WTC11 (cell line): ENCODE data around the gene CDK12. TPM values are rescaled to one million over a fixed set of nuclear protein-coding genes. Genes with fewer than 3 reads are reported as not detected.
A peak's percentile ranks its signal among the peaks of the same experiment; 100 is the strongest.

Experiments
- ATAC-seq: fragments of 200-7000 bp; cut with Tn5 transposase; 2 replicates; pipeline ENCODE4 v1.10.0; 2021; ENCODE audit warnings: mild to moderate bottlenecking, moderate library complexity
- CTCF ChIA-PET: fragments of 300-600 bp; sonication (Branson Sonifier 250); formaldehyde crosslinking; loops from one replicate; lab custom pipeline; 2021; ENCODE audit warnings: antibody characterized with exemption; lab: Charles Lee
- POLR2A ChIA-PET: fragments of 350-600 bp; sonication (Branson Sonifier 250); formaldehyde crosslinking; loops from one replicate; lab custom pipeline; 2021; ENCODE audit warnings: antibody characterized with exemption; lab: Charles Lee
- DNase-seq: peaks from one replicate; pipeline ENCODE4 v3.0.0; 2021; ENCODE audit warnings: low spot score
- H3K27ac Mint-ChIP-seq: 2 replicates; pipeline ENCODE4 v1.8.0; 2021; ENCODE audit warnings: mixed read lengths
- H3K27me3 Mint-ChIP-seq: 2 replicates; pipeline ENCODE4 v1.8.0; 2021; ENCODE audit warnings: low read depth, mild to moderate bottlenecking, moderate library complexity, mixed read lengths
- H3K36me3 Mint-ChIP-seq: 2 replicates; pipeline ENCODE4 v1.8.0; 2021; ENCODE audit warnings: mixed read lengths
- H3K4me1 Mint-ChIP-seq: 2 replicates; pipeline ENCODE4 v1.8.0; 2022; ENCODE audit warnings: mixed read lengths
- H3K4me3 Mint-ChIP-seq: 2 replicates; pipeline ENCODE4 v1.8.0; 2021; ENCODE audit warnings: mild to moderate bottlenecking, moderate library complexity, mixed read lengths
- H3K9me3 Mint-ChIP-seq: 2 replicates; pipeline ENCODE4 v1.8.0; 2021; ENCODE audit warnings: mixed read lengths
- ATF1 ChIP-seq: sonication (generic); formaldehyde crosslinking; IDR thresholded peaks from 2 replicates; pipeline ENCODE4 v1.8.1; 2023; ENCODE audit warnings: mild to moderate bottlenecking, moderate library complexity, missing genetic modification reagents
- CDX4 ChIP-seq: fragments of 250-450 bp; sonication (Bioruptor Pico); IDR thresholded peaks from 2 replicates; pipeline ENCODE4 v1.9.0; 2021; ENCODE audit warnings: moderate library complexity, mild to moderate bottlenecking, inconsistent platforms, borderline replicate concordance
- CREB1 ChIP-seq: sonication (generic); formaldehyde crosslinking; IDR thresholded peaks from 2 replicates; pipeline ENCODE4 v1.8.0; 2023; ENCODE audit warnings: mild to moderate bottlenecking, missing genetic modification reagents
- ELF4 ChIP-seq: sonication (generic); formaldehyde crosslinking; IDR thresholded peaks from 2 replicates; pipeline ENCODE4 v1.8.1; 2022; ENCODE audit warnings: low read depth, mild to moderate bottlenecking, moderate library complexity, missing genetic modification reagents
- ETV6 ChIP-seq: sonication (generic); formaldehyde crosslinking; IDR thresholded peaks from 2 replicates; pipeline ENCODE4 v1.8.1; 2022; ENCODE audit warnings: mild to moderate bottlenecking, missing genetic modification reagents
- FOXP1 ChIP-seq: sonication (generic); formaldehyde crosslinking; IDR thresholded peaks from 2 replicates; pipeline ENCODE4 v1.8.0; 2022; ENCODE audit warnings: missing genetic modification reagents, mild to moderate bottlenecking, moderate library complexity, borderline replicate concordance
- IRF2 ChIP-seq: sonication (generic); formaldehyde crosslinking; IDR thresholded peaks from 2 replicates; pipeline ENCODE4 v1.8.0; 2022; ENCODE audit warnings: low read depth, missing genetic modification reagents, borderline replicate concordance
- JUN ChIP-seq: sonication (generic); formaldehyde crosslinking; IDR thresholded peaks from 2 replicates; pipeline ENCODE4 v1.8.0; 2023; ENCODE audit warnings: mild to moderate bottlenecking, missing genetic modification reagents
- NFATC4 ChIP-seq: fragments of 250-450 bp; sonication (Bioruptor Pico); IDR thresholded peaks from 2 replicates; pipeline ENCODE4 v1.9.0; 2021; ENCODE audit warnings: mild to moderate bottlenecking
- PRDM15 ChIP-seq: sonication (generic); formaldehyde crosslinking; IDR thresholded peaks from 2 replicates; pipeline ENCODE4 v1.8.0; 2022; ENCODE audit warnings: missing genetic modification reagents
- PRRX2 ChIP-seq: fragments of 250-450 bp; sonication (Bioruptor Pico); IDR thresholded peaks from 2 replicates; pipeline ENCODE4 v1.8.0; 2021; ENCODE audit warnings: mild to moderate bottlenecking
- RELA ChIP-seq: sonication (generic); formaldehyde crosslinking; IDR thresholded peaks from 2 replicates; pipeline ENCODE4 v1.8.1; 2022; ENCODE audit warnings: missing genetic modification reagents, mild to moderate bottlenecking, borderline replicate concordance
- TEAD4 ChIP-seq: sonication (generic); formaldehyde crosslinking; IDR thresholded peaks from 2 replicates; pipeline ENCODE4 v1.8.0; 2022; ENCODE audit warnings: mild to moderate bottlenecking, missing genetic modification reagents
- ZNF138 ChIP-seq: sonication (generic); formaldehyde crosslinking; conservative IDR thresholded peaks from 2 replicates; pipeline ENCODE4 v1.8.1; 2022; ENCODE audit warnings: mild to moderate bottlenecking, moderate library complexity, missing genetic modification reagents
- ZNF396 ChIP-seq: fragments of 250-450 bp; sonication (Bioruptor Pico); IDR thresholded peaks from 2 replicates; pipeline ENCODE4 v1.8.0; 2021; ENCODE audit warnings: mild to moderate bottlenecking, moderate library complexity, borderline replicate concordance
- total RNA-seq: library from RNA; stranded (reverse); gene quantifications from 3 replicates; pipeline ENCODE4 v1.2.3, GENCODE V29; 2021
- TF ChIP-seq, protein P1 (sequence below): fragments of 250-450 bp; sonication (Bioruptor Pico); IDR thresholded peaks from 2 replicates; pipeline ENCODE4 v1.9.0; 2021; ENCODE audit warnings: mild to moderate bottlenecking, borderline replicate concordance
- TF ChIP-seq, protein P2 (sequence below): fragments of 250-450 bp; sonication (Bioruptor Pico); conservative IDR thresholded peaks from 2 replicates; pipeline ENCODE4 v1.9.0; 2021; ENCODE audit warnings: mild to moderate bottlenecking
- TF ChIP-seq, protein P3 (sequence below): sonication (generic); formaldehyde crosslinking; IDR thresholded peaks from 2 replicates; pipeline ENCODE4 v1.8.1; 2022; ENCODE audit warnings: mild to moderate bottlenecking, missing genetic modification reagents, moderate library complexity, borderline replicate concordance

The CDK12 gene
- total RNA-seq, 1 experiment from 2014 or later, result 58.4 TPM

- TF ChIP-seq, protein P1, sequence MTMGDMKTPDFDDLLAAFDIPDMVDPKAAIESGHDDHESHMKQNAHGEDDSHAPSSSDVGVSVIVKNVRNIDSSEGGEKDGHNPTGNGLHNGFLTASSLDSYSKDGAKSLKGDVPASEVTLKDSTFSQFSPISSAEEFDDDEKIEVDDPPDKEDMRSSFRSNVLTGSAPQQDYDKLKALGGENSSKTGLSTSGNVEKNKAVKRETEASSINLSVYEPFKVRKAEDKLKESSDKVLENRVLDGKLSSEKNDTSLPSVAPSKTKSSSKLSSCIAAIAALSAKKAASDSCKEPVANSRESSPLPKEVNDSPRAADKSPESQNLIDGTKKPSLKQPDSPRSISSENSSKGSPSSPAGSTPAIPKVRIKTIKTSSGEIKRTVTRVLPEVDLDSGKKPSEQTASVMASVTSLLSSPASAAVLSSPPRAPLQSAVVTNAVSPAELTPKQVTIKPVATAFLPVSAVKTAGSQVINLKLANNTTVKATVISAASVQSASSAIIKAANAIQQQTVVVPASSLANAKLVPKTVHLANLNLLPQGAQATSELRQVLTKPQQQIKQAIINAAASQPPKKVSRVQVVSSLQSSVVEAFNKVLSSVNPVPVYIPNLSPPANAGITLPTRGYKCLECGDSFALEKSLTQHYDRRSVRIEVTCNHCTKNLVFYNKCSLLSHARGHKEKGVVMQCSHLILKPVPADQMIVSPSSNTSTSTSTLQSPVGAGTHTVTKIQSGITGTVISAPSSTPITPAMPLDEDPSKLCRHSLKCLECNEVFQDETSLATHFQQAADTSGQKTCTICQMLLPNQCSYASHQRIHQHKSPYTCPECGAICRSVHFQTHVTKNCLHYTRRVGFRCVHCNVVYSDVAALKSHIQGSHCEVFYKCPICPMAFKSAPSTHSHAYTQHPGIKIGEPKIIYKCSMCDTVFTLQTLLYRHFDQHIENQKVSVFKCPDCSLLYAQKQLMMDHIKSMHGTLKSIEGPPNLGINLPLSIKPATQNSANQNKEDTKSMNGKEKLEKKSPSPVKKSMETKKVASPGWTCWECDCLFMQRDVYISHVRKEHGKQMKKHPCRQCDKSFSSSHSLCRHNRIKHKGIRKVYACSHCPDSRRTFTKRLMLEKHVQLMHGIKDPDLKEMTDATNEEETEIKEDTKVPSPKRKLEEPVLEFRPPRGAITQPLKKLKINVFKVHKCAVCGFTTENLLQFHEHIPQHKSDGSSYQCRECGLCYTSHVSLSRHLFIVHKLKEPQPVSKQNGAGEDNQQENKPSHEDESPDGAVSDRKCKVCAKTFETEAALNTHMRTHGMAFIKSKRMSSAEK, result no peak
- TF ChIP-seq NFATC4 (no peak), IRF2 (CRISPR knock-in tag) (no peak), CDX4 (CRISPR knock-in tag) (no peak), CREB1 (CRISPR knock-in tag) (no peak), PRRX2 (CRISPR knock-in tag) (no peak), JUN (no peak), ELF4 (CRISPR knock-in tag) (no peak), ZNF396 (no peak)
- TF ChIP-seq, all 79 proteins: peak for 0
These were observed 107.4 kb downstream of the CDK12 start (continued) for GRCh38 chr17:39568702-39569101.

- no peak overlapping the region for H3K4me3 Mint-ChIP-seq
- POLR2A ChIA-PET, result no interaction called here
These were observed 107.8 kb downstream of the CDK12 start for GRCh38 chr17:39569126-39569525.

DNA sequence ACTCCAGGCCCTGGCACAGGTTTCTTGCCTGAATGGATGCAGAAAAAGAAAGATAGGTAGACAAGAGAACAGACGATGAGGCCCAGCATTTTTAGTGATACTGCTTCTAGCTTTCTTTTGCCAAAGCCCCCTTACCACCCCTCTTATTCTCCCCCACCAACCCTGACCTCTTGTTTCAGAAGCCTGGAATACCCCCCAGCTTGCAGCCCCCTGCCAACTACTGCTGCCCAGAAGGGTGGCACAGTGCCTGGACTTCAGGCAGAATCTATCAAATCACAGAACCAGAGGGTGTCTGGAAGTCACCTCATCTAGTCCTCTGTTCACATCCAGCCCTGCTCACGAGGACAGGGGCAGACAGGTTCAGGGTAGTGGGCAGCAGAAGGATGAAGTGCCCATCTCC, 110.8 kb downstream of the CDK12 start:
- Mint-ChIP-seq H3K27ac (no peak overlapping the region), H3K27me3 (peaks cover 30% of the 10 kb centered on the region), H3K9me3 (peaks cover 10% of the 10 kb centered on the region), H3K4me1 (peaks cover 5% of the 10 kb centered on the region), H3K4me3 (peak overlapping the region; percentile 54; the same call in 1 of the 2 replicates), H3K36me3 (peaks cover 9% of the 10 kb centered on the region)
- POLR2A ChIA-PET, result no interaction called here
- no peak for DNase-seq
- ATAC-seq, result no peak
- CTCF ChIA-PET, result interaction anchor here (0.5 to 1.0 kb wide), 4 partner anchors 10 to 50 kb away, joined by 3 to 5 read pairs (median 3); no protein-coding TSS in a partner anchor
- no peak for TF ChIP-seq ZNF138 (CRISPR knock-in tag)
- TF ChIP-seq, protein P1, result no peak
- no peak for TF ChIP-seq RELA (CRISPR knock-in tag)
- TF ChIP-seq PRDM15 (CRISPR knock-in tag), result no peak

More at GRCh38 chr17:39569126-39569525, 107.8 kb downstream of the CDK12 start:
- Mint-ChIP-seq H3K9me3 (peaks cover 10% of the 10 kb centered on the region), H3K4me1 (peaks cover 10% of the 10 kb centered on the region), H3K36me3 (peaks cover 9% of the 10 kb centered on the region), H3K27me3 (peaks cover 19% of the 10 kb centered on the region), H3K27ac (no peak overlapping the region; the same call in 1 of the 2 replicates)
- DNase-seq, result no peak
- TF ChIP-seq FOXP1 (CRISPR knock-in tag), result no peak
- TF ChIP-seq, protein P2, sequence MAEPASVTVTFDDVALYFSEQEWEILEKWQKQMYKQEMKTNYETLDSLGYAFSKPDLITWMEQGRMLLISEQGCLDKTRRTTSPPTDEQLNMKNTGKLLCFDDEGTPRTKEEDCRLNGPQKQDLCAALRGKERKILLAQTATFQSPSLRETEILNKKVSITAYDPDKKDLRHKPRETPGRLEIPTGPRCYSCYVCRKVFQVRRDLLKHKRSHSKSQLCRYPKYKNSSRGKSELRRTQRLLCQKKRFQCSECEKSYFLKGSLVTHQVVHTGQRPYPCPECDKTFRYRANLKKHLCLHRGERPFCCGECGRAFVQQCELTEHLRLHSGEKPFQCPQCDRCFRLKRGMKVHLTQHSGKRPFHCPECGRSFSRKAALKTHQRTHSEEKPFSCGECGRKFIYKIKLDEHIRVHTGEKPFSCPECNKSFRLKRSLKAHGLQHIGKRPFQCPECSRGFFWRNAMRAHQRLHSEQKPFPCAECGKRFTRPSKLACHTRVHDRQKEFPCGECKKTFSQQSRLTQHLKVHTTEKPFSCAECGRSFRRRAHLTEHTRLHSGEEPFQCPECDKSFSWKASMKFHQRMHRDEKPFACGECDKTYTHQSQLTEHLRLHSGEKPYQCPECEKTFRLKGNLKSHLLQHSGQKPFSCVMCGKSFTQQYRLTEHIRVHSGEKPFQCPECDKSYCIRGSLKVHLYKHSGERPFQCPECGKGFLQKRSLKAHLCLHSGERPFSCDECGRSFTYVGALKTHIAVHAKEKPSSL (CRISPR knock-in tag), result no peak
- TF ChIP-seq ETV6, result no peak
- TF ChIP-seq, protein P3, sequence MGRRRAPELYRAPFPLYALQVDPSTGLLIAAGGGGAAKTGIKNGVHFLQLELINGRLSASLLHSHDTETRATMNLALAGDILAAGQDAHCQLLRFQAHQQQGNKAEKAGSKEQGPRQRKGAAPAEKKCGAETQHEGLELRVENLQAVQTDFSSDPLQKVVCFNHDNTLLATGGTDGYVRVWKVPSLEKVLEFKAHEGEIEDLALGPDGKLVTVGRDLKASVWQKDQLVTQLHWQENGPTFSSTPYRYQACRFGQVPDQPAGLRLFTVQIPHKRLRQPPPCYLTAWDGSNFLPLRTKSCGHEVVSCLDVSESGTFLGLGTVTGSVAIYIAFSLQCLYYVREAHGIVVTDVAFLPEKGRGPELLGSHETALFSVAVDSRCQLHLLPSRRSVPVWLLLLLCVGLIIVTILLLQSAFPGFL (CRISPR knock-in tag), result no peak
- TF ChIP-seq ATF1 (CRISPR knock-in tag), result no peak
- TF ChIP-seq TEAD4 (CRISPR knock-in tag), result no peak
- CTCF ChIA-PET, result interaction anchor here (1.5 to 1.8 kb wide), 2 partner anchors 21 to 54 kb away, joined by 3 to 7 read pairs; no protein-coding TSS in a partner anchor
- ATAC-seq, result no peak
